KMS-11 (cell line): ENCODE measurements around the gene YBX2.

Experiments used
- H2AFZ ChIP-seq: fragments of 200-600 bp; sonication (generic); 2 replicates; pipeline ENCODE4 v1.6.1; 2016; ENCODE audit warnings: antibody characterized with exemption, mixed run types, low read depth
- H3K27ac ChIP-seq: fragments of 200-600 bp; sonication (generic); 2 replicates; pipeline ENCODE4 v1.6.1; 2016; ENCODE audit warnings: mild to moderate bottlenecking, mixed run types
- H3K27me3 ChIP-seq: fragments of 200-600 bp; sonication (generic); 2 replicates; pipeline ENCODE4 v1.6.1; 2017; ENCODE audit warnings: mild to moderate bottlenecking, low read depth, mixed run types, moderate library complexity; ENCODE audit not compliant: insufficient read depth
- H3K36me3 ChIP-seq: fragments of 200-600 bp; sonication (generic); 2 replicates; pipeline ENCODE4 v1.6.1; 2017; ENCODE audit warnings: mild to moderate bottlenecking, mixed run types; ENCODE audit not compliant: insufficient read depth
- H3K4me1 ChIP-seq: fragments of 200-600 bp; sonication (generic); 2 replicates; pipeline ENCODE4 v1.6.1; 2016; ENCODE audit warnings: mild to moderate bottlenecking, low read depth, mixed run types; ENCODE audit not compliant: poor library complexity, severe bottlenecking
- H3K4me2 ChIP-seq: fragments of 200-600 bp; sonication (generic); 2 replicates; pipeline ENCODE4 v1.7.0; 2016; ENCODE audit warnings: mild to moderate bottlenecking, mixed run types
- H3K4me3 ChIP-seq: fragments of 200-600 bp; sonication (generic); IDR thresholded peaks from 2 replicates; pipeline ENCODE4 v1.6.1; 2017; ENCODE audit warnings: low read depth, low read length, mixed read lengths; ENCODE audit not compliant: insufficient read depth
- H3K79me2 ChIP-seq: fragments of 200-600 bp; sonication (generic); 2 replicates; pipeline ENCODE4 v1.6.1; 2016; ENCODE audit warnings: low read depth, mixed run types; ENCODE audit not compliant: insufficient read depth
- H3K9ac ChIP-seq: fragments of 200-600 bp; sonication (generic); 2 replicates; pipeline ENCODE4 v1.6.1; 2016; ENCODE audit warnings: mild to moderate bottlenecking, mixed run types
- H4K20me1 ChIP-seq: fragments of 200-600 bp; sonication (generic); 2 replicates; pipeline ENCODE4 v1.6.1; 2016; ENCODE audit warnings: mild to moderate bottlenecking, mixed run types; ENCODE audit not compliant: insufficient read depth
- TF ChIP-seq, protein P1 (sequence below): fragments of 200-600 bp; sonication (generic); conservative IDR thresholded peaks from 2 replicates; pipeline ENCODE4 v1.6.1; 2017; ENCODE audit warnings: low read depth, mild to moderate bottlenecking, antibody characterized with exemption, low read length, moderate library complexity, mixed read lengths

The YBX2 gene

DNA sequence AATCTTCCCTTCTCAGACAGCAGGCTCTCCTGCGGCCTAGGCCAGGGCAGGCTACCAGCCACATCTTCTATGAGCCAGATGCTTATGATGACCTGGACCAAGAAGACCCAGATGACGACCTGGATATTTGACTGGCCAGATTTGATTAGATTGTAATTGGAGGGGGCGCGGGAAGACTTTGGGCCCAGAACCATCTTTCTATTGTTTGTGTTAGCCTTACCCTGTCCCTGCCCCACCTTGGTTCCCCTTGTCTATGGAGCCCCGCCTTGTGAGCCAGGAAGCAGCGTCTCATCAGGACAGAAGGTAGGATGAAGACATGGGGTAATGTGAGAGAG lies 34.9 kb downstream of the YBX2 start:
- Histone ChIP-seq H3K27me3 (no peaks in the 10 kb centered on the region; the same call in 1 of the 2 replicates), H3K4me1 (no peaks in the 10 kb centered on the region), H2AFZ (no peak overlapping the region), H3K9ac (no peak overlapping the region), H3K4me2 (no peak overlapping the region), H3K4me3 (no peak overlapping the region), H3K79me2 (no peaks in the 10 kb centered on the region), H3K27ac (no peak overlapping the region), H4K20me1 (no peaks in the 10 kb centered on the region), H3K36me3 (no peaks in the 10 kb centered on the region)
- TF ChIP-seq, protein P1, sequence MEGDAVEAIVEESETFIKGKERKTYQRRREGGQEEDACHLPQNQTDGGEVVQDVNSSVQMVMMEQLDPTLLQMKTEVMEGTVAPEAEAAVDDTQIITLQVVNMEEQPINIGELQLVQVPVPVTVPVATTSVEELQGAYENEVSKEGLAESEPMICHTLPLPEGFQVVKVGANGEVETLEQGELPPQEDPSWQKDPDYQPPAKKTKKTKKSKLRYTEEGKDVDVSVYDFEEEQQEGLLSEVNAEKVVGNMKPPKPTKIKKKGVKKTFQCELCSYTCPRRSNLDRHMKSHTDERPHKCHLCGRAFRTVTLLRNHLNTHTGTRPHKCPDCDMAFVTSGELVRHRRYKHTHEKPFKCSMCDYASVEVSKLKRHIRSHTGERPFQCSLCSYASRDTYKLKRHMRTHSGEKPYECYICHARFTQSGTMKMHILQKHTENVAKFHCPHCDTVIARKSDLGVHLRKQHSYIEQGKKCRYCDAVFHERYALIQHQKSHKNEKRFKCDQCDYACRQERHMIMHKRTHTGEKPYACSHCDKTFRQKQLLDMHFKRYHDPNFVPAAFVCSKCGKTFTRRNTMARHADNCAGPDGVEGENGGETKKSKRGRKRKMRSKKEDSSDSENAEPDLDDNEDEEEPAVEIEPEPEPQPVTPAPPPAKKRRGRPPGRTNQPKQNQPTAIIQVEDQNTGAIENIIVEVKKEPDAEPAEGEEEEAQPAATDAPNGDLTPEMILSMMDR = no peak

DNA sequence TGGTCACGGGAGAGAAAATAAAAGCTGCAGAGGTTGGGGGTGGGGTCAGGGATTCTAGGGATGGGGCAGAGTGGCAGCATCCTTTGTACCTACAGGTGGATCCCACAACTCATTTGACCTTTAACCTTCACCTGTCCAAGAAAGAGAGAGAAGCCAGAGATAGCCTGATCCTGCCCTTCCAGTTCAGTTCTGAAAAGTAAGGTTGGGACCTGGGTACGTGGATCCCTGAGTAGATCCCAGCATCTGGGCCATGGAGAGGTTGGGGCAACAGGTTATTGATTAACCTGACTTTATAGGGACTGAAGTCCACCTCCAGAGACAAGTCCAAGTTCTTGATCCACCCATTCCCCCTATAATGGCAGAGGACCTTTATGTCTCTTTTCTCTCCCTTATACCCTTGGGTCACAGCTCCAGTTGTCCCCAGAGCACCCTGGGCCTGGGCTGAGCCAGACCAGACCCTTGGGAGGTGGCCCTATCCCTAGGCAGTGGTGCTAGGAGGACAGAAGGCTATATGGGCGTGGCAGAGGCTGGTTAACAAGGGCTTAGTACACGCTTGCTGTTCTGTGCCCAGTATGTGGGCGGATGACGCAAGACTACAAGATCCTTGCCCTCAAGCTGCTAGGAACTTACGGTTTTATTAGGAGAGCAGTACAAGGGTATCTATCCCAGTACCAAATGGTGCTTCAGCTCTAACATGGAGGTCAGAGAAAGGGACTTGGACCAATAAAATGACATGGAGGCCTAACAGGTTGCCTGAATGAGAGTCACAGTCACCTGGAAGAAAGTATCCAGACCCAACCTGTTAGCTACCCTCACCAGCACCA lies 35.5 kb downstream of the YBX2 start:
- TF ChIP-seq, protein P1 = no peak
- Histone ChIP-seq H4K20me1 (no peaks in the 10 kb centered on the region), H3K79me2 (no peaks in the 10 kb centered on the region), H3K4me2 (no peak overlapping the region), H3K4me3 (no peak overlapping the region), H3K27ac (no peak overlapping the region), H3K36me3 (no peaks in the 10 kb centered on the region), H3K9ac (no peak overlapping the region), H3K4me1 (no peaks in the 10 kb centered on the region), H3K27me3 (no peaks in the 10 kb centered on the region; the same call in 1 of the 2 replicates), H2AFZ (no peak overlapping the region)

GRCh38 chr17:7256766-7257456 lies 37.5 kb downstream of the YBX2 start:
- no peaks in the 10 kb centered on the region for H3K36me3 ChIP-seq
- H3K79me2 ChIP-seq = no peaks in the 10 kb centered on the region
- no peak overlapping the region for H3K4me3 ChIP-seq
- H3K9ac ChIP-seq = no peak overlapping the region
- no peak overlapping the region for H2AFZ ChIP-seq
- TF ChIP-seq, protein P1 = no peak
- H3K4me1 ChIP-seq = no peaks in the 10 kb centered on the region
- no peaks in the 10 kb centered on the region for H3K27me3 ChIP-seq
- no peaks in the 10 kb centered on the region for H4K20me1 ChIP-seq
- H3K27ac ChIP-seq = no peak overlapping the region
- H3K4me2 ChIP-seq = no peak overlapping the region

GRCh38 chr17:7254511-7254910 lies 39.9 kb downstream of the YBX2 start:
- no peaks in the 10 kb centered on the region for H3K36me3 ChIP-seq
- no peaks in the 10 kb centered on the region for H3K4me1 ChIP-seq
- H4K20me1 ChIP-seq = no peaks in the 10 kb centered on the region
- TF ChIP-seq, protein P1 = no peak
- no peak overlapping the region for H3K9ac ChIP-seq
- H3K27me3 ChIP-seq = no peaks in the 10 kb centered on the region
- H2AFZ ChIP-seq = no peak overlapping the region
- no peaks in the 10 kb centered on the region for H3K79me2 ChIP-seq
- H3K4me3 ChIP-seq = no peak overlapping the region
- H3K4me2 ChIP-seq = no peak overlapping the region
- H3K27ac ChIP-seq = no peak overlapping the region
